SJSA1 (cell line): ENCODE measurements around the gene TAF4B. TPM values are rescaled to one million over a fixed set of nuclear protein-coding genes. Genes with fewer than 3 reads are reported as not detected.
"Not testable (repeated sequence)": the region's sequence is repeated elsewhere in the genome, so short reads cannot be mapped to it uniquely, and the experiment has no call there.

Experiments
- DNase-seq, 2 experiments: peaks; one replicate each; pipeline ENCODE4 v3.0.0-alpha.2; 2015 to 2020; ENCODE audit warnings: low spot score in 2 of 2, low read depth in 1 of 2
- H3K27ac ChIP-seq: fragments of 250-450 bp; sonication (Bioruptor Pico); 2 replicates; pipeline ENCODE4 v1.5.1; 2020; ENCODE audit warnings: mild to moderate bottlenecking, moderate library complexity
- H3K27me3 ChIP-seq: fragments of 250-450 bp; sonication (Bioruptor Pico); replicated peaks from 2 replicates; pipeline ENCODE4 v1.5.1; 2020; ENCODE audit warnings: mild to moderate bottlenecking, moderate library complexity
- H3K36me3 ChIP-seq: fragments of 250-450 bp; sonication (Bioruptor Pico); 2 replicates; pipeline ENCODE4 v1.5.1; 2020; ENCODE audit warnings: mild to moderate bottlenecking
- H3K4me1 ChIP-seq: fragments of 250-450 bp; sonication (Bioruptor Pico); replicated peaks from 2 replicates; pipeline ENCODE4 v1.6.1; 2021; ENCODE audit warnings: mild to moderate bottlenecking
- H3K4me3 ChIP-seq: fragments of 250-450 bp; sonication (Bioruptor Pico); 2 replicates; pipeline ENCODE4 v1.5.1; 2020; ENCODE audit warnings: mild to moderate bottlenecking
- H3K9me3 ChIP-seq: fragments of 250-450 bp; sonication (Bioruptor Pico); replicated peaks from 2 replicates; pipeline ENCODE4 v1.5.1; 2020; ENCODE audit warnings: mild to moderate bottlenecking
- total RNA-seq: library from RNA; depleted of rRNA; stranded (reverse); fragments of >200 nt; shearing (Covaris generic); gene quantifications from 2 replicates; pipeline ENCODE4 v1.2.3, GENCODE V29; 2014; rRNA removed

Gene TAF4B
- total RNA-seq, 1 experiment from 2014 or later: 2.7 TPM

- no peaks in the 10 kb centered on the region for H3K27me3 ChIP-seq
- peaks cover 9% of the 10 kb centered on the region for H3K4me1 ChIP-seq
- no peak overlapping the region for H3K27ac ChIP-seq
- DNase-seq: peak in 1 of 2 experiments; percentile 22
- H3K9me3 ChIP-seq: no peaks in the 10 kb centered on the region
- H3K4me3 ChIP-seq: no peak overlapping the region
- no peaks in the 10 kb centered on the region for H3K36me3 ChIP-seq
These were observed 210.2 kb downstream of the TAF4B start for GRCh38 chr18:26436176-26437051.

DNA sequence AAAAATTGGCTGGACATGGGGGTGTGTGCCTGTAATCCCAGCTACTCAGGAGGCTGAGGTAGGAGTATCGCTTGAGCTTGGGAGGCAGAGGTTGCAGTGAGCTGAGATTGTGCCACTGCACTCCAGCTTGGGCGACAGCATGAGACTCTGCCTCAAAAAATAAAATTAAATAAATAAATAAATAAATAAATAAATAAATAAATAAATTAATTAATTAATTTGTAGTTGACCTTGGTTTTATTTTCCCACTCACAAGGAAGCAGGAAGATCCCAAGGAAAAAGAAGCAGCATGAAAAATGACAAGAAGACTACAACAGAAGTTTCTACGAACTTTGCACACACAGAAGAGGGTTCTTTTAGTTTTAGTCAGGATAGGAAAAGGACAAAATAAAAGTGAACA lies 211.4 kb downstream of the TAF4B start:
- H3K4me1 ChIP-seq, H3K9me3 ChIP-seq, H3K27ac ChIP-seq, DNase-seq, H3K27me3 ChIP-seq, H3K36me3 ChIP-seq, H3K4me3 ChIP-seq: not testable (repeated sequence)

GRCh38 chr18:26438980-26439379 lies 212.7 kb downstream of the TAF4B start:
- Histone ChIP-seq H3K4me3 (no peak overlapping the region), H3K4me1 (peaks cover 9% of the 10 kb centered on the region), H3K27me3 (peaks cover 3% of the 10 kb centered on the region; the same call in 1 of the 2 replicates), H3K9me3 (no peaks in the 10 kb centered on the region), H3K27ac (no peak overlapping the region), H3K36me3 (no peaks in the 10 kb centered on the region)
- no peak for DNase-seq

DNA sequence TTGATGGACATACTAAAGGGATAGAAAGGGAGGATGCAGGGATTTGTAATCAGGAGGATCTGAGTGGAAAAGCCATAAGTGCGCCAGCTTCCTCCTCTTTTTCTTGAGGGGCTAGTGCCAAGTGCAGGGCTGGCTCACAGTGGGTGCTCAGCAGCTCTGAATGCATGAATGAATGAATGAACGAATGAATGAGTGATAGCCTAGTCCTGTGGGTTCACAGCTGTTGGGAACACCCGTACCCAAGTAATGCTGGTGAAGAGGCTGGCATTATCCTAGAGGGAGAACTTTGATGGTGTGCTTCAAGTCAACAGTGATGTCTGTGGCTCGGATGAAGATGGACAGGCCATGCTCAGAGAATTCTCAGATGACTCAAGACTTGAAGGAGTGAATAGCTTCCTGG lies 213.3 kb downstream of the TAF4B start:
- no peak for DNase-seq
- no peak overlapping the region for H3K27ac ChIP-seq
- no peaks in the 10 kb centered on the region for H3K9me3 ChIP-seq
- H3K4me1 ChIP-seq: peaks cover 9% of the 10 kb centered on the region
- H3K36me3 ChIP-seq: no peaks in the 10 kb centered on the region
- H3K27me3 ChIP-seq: peaks cover 3% of the 10 kb centered on the region; the same call in 1 of the 2 replicates
- no peak overlapping the region for H3K4me3 ChIP-seq

DNA sequence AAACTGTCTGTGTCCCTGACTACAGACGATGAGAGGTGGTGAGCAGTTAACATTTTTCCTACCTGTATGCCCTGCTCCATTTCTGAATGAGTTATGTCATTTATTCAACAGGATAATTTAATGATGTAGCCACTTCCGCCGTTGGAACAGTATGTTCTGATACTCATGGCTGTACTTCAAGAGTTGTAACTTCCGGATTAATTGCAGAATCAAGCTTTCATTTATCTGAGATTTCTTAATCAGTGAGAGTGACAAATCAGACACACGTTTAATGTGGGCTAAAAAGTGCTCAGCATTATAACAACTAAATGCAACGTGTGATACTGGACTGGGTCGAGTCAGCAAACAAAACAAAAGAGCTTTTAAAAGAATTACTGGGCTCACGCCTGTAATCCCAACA lies 214.4 kb downstream of the TAF4B start:
- Histone ChIP-seq H3K9me3 (no peaks in the 10 kb centered on the region), H3K27ac (no peak overlapping the region), H3K27me3 (peaks cover 3% of the 10 kb centered on the region; the same call in 1 of the 2 replicates), H3K4me3 (no peak overlapping the region), H3K36me3 (no peaks in the 10 kb centered on the region), H3K4me1 (peaks cover 9% of the 10 kb centered on the region)
- no peak for DNase-seq

Other genes starting within 250 kb of the TAF4B start
- 90.5 and 147 TPM in 2 replicates for gene SS18, start 135.8 kb upstream of the TAF4B start, total RNA-seq
- gene PSMA8, start 92.6 kb upstream of the TAF4B start, total RNA-seq: not detected in 2 replicates